HEK293 (cell line): ENCODE results near the gene MYL4.
A peak's percentile ranks its signal among the peaks of the same experiment; 100 is the strongest.

Experiments used
- CTCF ChIA-PET: fragments of 350-600 bp; formaldehyde crosslinking; extraction: SDS; loops from one replicate; lab custom pipeline; 2021; ENCODE audit warnings: antibody characterized with exemption; lab: Yijun Ruan, JAX
- POLR2A ChIA-PET: fragments of 300-600 bp; formaldehyde crosslinking; extraction: SDS; loops from one replicate; lab custom pipeline; 2020; ENCODE audit warnings: antibody characterized with exemption, inconsistent platforms; lab: Yijun Ruan, JAX
- H3K27ac ChIP-seq: fragments of 200-500 bp; sonication (Bioruptor generic); 2 replicates; pipeline ENCODE4 v1.5.1; 2014; ENCODE audit warnings: low read depth, low read length, control low read depth, inconsistent platforms; ENCODE audit errors: extremely low read depth
- H3K36me3 ChIP-seq, 2 experiments: fragments of 200-500 bp in 1 of 2; sonication (Bioruptor generic) in 1 of 2; 1 replicate in 1 of 2; 2 replicates in 1 of 2; pipeline ENCODE4 v1.5.1; 2014 to 2017; ENCODE audit warnings: inconsistent platforms in 2 of 2, low read length in 2 of 2; ENCODE audit not compliant: control insufficient read depth in 2 of 2, insufficient read depth in 1 of 2
- H3K4me1 ChIP-seq: fragments of 200-500 bp; sonication (Bioruptor generic); 2 replicates; pipeline ENCODE4 v1.5.1; 2014; ENCODE audit warnings: mild to moderate bottlenecking, low read length, inconsistent platforms; ENCODE audit not compliant: control insufficient read depth, insufficient read depth
- H3K4me3 ChIP-seq: 2 replicates; pipeline ENCODE4 v1.5.1; 2011; ENCODE audit warnings: low read depth, mild to moderate bottlenecking, control low read depth, low read length, moderate library complexity
- H3K9me3 ChIP-seq: fragments of 200-500 bp; sonication (Bioruptor generic); 2 replicates; pipeline ENCODE4 v1.5.1; 2014; ENCODE audit warnings: low read depth, low read length, inconsistent platforms; ENCODE audit not compliant: control insufficient read depth, insufficient read depth
- GLIS2 ChIP-seq: fragments of 450-650 bp; formaldehyde crosslinking; IDR thresholded peaks from 2 replicates; pipeline ENCODE4 v1.5.1; 2016; ENCODE audit warnings: missing biosample characterization, missing genetic modification characterization
- MYNN ChIP-seq: fragments of 450-650 bp; formaldehyde crosslinking; IDR thresholded peaks from 2 replicates; pipeline ENCODE4 v1.5.1; 2016; ENCODE audit warnings: missing biosample characterization, missing genetic modification characterization, borderline replicate concordance
- OSR2 ChIP-seq: fragments of 450-650 bp; formaldehyde crosslinking; IDR thresholded peaks from 2 replicates; pipeline ENCODE4 v1.5.1; 2016; ENCODE audit warnings: missing biosample characterization, missing genetic modification characterization
- SCRT2 ChIP-seq: fragments of 450-650 bp; formaldehyde crosslinking; IDR thresholded peaks from 2 replicates; pipeline ENCODE4 v1.5.1; 2016; ENCODE audit warnings: missing biosample characterization, missing genetic modification characterization
- SP3 ChIP-seq: fragments of 450-650 bp; formaldehyde crosslinking; IDR thresholded peaks from 2 replicates; pipeline ENCODE4 v1.5.1; 2016; ENCODE audit warnings: missing biosample characterization, missing genetic modification characterization
- YY1 ChIP-seq: fragments of 450-650 bp; formaldehyde crosslinking; IDR thresholded peaks from 2 replicates; pipeline ENCODE4 v1.5.1; 2018; ENCODE audit warnings: missing biosample characterization, missing genetic modification characterization
- ZNF16 ChIP-seq: fragments of 450-650 bp; formaldehyde crosslinking; IDR thresholded peaks from 2 replicates; pipeline ENCODE4 v1.5.1; 2016; ENCODE audit warnings: low read depth, missing biosample characterization, missing genetic modification characterization
- ZNF214 ChIP-seq: fragments of 450-650 bp; formaldehyde crosslinking; IDR thresholded peaks from 2 replicates; pipeline ENCODE4 v1.5.1; 2017; ENCODE audit warnings: missing biosample characterization, mild to moderate bottlenecking, missing genetic modification characterization, borderline replicate concordance
- ZNF24 ChIP-seq: fragments of 450-650 bp; formaldehyde crosslinking; IDR thresholded peaks from 2 replicates; pipeline ENCODE4 v1.5.1; 2016; ENCODE audit warnings: missing biosample characterization, missing genetic modification characterization
- ZNF335 ChIP-seq: fragments of 450-650 bp; formaldehyde crosslinking; conservative IDR thresholded peaks from 2 replicates; pipeline ENCODE4 v1.5.1; 2016; ENCODE audit warnings: missing biosample characterization, missing genetic modification characterization
- ZNF501 ChIP-seq: fragments of 450-650 bp; formaldehyde crosslinking; IDR thresholded peaks from 2 replicates; pipeline ENCODE4 v1.5.1; 2016; ENCODE audit warnings: missing biosample characterization, missing genetic modification characterization
- ZNF561 ChIP-seq: fragments of 450-650 bp; IDR thresholded peaks from 2 replicates; pipeline ENCODE4 v1.5.1; 2018; ENCODE audit warnings: missing biosample characterization, missing genetic modification characterization, borderline replicate concordance
- ZNF664 ChIP-seq: fragments of 450-650 bp; formaldehyde crosslinking; IDR thresholded peaks from 2 replicates; pipeline ENCODE4 v1.5.1; 2016; ENCODE audit warnings: missing biosample characterization, missing genetic modification characterization
- ZNF76 ChIP-seq: fragments of 450-650 bp; formaldehyde crosslinking; IDR thresholded peaks from 2 replicates; pipeline ENCODE4; 2016; ENCODE audit warnings: low read depth, missing biosample characterization, missing genetic modification characterization, borderline replicate concordance
- TF ChIP-seq, protein P1 (sequence below): IDR thresholded peaks from 2 replicates; pipeline ENCODE4 v1.6.1; 2011; ENCODE audit warnings: mild to moderate bottlenecking, low read depth, low read length, borderline replicate concordance
- TF ChIP-seq, protein P2 (sequence below): fragments of 450-650 bp; IDR thresholded peaks from 2 replicates; pipeline ENCODE4 v1.5.1; 2018; ENCODE audit warnings: missing biosample characterization, mild to moderate bottlenecking, missing genetic modification characterization
- TF ChIP-seq, protein P3 (sequence below): fragments of 450-650 bp; formaldehyde crosslinking; IDR thresholded peaks from 2 replicates; pipeline ENCODE4 v1.5.1; 2016; ENCODE audit warnings: missing biosample characterization, missing genetic modification characterization, borderline replicate concordance
- TF ChIP-seq, protein P4 (sequence below): fragments of 450-650 bp; formaldehyde crosslinking; IDR thresholded peaks from 2 replicates; pipeline ENCODE4 v1.5.1; 2016; ENCODE audit warnings: missing biosample characterization, missing genetic modification characterization

MYL4 gene

DNA sequence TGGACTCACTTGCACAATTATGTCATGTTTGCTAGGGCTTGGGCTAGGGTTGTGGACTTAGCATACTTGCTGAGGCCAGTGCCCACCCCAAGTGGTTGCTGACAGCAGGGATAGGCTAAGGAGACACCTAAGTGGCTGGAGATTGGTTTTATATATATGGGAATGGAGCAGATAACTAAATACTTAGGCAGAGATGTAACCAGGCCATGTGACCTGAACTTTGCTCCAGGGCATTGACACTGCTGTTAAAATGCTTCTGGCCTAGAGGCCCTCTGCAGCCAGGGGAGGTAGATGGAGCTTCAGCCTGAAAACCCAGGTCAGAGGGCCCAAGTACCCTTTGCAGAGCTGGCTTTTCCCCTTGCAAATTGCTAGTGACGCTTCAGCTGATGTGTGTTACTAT lies 43.1 kb downstream of the MYL4 start (continued):
- TF ChIP-seq MYNN (tag by site-specific recombination) (no peak), ZNF561 (tag by site-specific recombination) (no peak)

DNA sequence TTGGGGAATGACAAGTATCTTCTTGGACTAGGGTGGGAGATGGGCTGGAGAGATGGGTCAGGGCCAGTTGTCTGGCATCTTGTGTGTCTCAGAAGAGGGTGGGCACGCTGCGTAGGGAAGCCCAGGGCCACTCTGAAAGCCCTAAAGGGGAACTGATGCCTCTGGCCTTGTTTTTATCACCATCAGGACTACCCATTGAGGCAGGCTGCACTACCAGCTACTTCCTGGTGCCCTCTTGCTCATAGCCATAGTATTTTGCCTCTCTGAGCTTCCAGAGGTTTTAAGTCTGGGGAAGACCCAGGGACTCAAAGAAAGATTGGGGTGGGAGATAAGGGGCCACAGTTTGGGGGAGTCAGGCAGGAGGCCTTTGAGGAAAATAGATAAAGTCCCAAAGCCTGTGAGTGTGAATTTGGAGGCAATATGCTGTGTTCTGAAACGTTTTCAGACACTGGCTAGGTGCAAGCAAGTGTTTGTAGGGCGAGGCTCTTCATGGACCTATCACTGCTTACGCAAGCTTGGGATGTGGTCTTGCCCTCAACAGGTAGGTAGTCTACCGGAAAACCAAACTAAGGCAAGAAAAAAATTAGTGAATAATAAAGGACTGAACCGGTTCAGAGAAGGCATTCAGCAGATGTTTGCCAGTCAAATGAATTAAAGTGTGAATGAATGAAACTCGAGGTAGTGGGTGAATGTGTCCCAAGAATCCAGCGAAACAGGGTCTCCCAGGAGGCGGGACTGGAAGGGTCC lies 43.8 kb downstream of the MYL4 start:
- no peaks in the 10 kb centered on the region for H3K36me3 ChIP-seq
- no peak overlapping the region for H3K4me3 ChIP-seq
- no peaks in the 10 kb centered on the region; the same call in 1 of the 2 replicates for H3K4me1 ChIP-seq
- TF ChIP-seq ZNF24 (tag by site-specific recombination) (peak; percentile 38; the same call in 1 of the 2 replicates), SCRT2 (peak; percentile 76), ZNF664 (tag by site-specific recombination) (no peak)
- CTCF ChIA-PET, result interaction anchor here (1.0 to 2.0 kb wide), 5 partner anchors 12 to 53 kb away, joined by 3 to 9 read pairs (median 5); no protein-coding TSS in a partner anchor
- H3K27ac ChIP-seq, result no peak overlapping the region
- no peaks in the 10 kb centered on the region for H3K9me3 ChIP-seq
- POLR2A ChIA-PET, result interaction anchor here (1.0 to 1.3 kb wide), 3 partner anchors 24 to 71 kb away, joined by 3 read pairs; partner anchors contain the start of gene EFCAB13

DNA sequence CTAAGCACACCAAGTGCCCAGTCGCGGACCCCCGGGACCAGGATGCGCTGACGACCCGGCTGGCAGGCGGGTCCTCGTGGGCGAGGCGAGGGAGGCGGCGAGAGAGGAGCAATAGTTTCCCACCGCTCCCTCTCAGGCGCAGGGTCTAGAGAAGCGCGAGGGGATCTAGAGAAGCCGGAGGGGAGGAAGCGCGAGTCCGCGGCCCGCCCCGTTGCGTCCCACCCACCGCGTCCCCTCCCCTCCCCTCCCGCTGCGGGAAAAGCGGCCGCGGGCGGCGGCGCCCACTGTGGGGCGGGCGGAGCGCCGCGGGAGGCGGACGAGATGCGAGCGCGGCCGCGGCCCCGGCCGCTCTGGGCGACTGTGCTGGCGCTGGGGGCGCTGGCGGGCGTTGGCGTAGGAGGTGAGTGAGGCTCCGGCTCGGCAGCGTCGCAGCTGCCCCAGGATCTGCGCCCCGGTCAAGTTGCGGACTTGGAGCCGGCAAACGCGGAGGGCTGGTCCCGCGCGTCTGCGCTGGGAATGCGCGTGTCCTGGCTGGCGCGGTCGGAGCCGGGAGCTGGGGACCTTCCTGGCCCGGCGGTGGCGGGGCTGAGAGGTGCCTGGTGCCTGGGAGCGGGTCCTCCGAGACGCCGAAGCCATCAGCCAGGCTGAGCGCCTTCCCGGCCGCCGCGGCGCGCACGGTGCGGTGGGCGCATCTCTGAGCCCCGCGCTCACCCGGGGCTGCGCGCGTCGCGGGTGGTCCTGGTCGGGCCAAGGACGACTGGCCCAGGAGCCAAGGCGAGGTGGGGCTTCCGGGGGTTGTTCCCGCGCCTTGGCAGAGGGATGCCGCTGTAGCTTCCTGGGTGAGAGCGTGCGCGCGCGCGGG lies 44.6 kb downstream of the MYL4 start, which contains the start of gene ITGB3:
Gene ITGB3 (plus strand): TSS at position 287 of the 862 bp plus-strand sequence. CDS start 35 bp downstream, at position 322.
- ChIA-PET CTCF (interaction anchor here (0.7 to 5.3 kb wide), 2 partner anchors 28 to 62 kb away, joined by 3 to 26 read pairs; no protein-coding TSS in a partner anchor), POLR2A (interaction anchor here (1.0 to 1.3 kb wide), 3 partner anchors 22 to 59 kb away, joined by 3 to 5 read pairs (median 3); no protein-coding TSS in a partner anchor)
- Histone ChIP-seq H3K4me1 (no peaks in the 10 kb centered on the region; the same call in 1 of the 2 replicates), H3K9me3 (no peaks in the 10 kb centered on the region), H3K4me3 (peak within 1 kb of the TSS; percentile 65), H3K27ac (peak within 1 kb of the TSS; percentile 27; the same call in 1 of the 2 replicates), H3K36me3 (no peaks in the 10 kb centered on the region)
- TF ChIP-seq, protein P1, sequence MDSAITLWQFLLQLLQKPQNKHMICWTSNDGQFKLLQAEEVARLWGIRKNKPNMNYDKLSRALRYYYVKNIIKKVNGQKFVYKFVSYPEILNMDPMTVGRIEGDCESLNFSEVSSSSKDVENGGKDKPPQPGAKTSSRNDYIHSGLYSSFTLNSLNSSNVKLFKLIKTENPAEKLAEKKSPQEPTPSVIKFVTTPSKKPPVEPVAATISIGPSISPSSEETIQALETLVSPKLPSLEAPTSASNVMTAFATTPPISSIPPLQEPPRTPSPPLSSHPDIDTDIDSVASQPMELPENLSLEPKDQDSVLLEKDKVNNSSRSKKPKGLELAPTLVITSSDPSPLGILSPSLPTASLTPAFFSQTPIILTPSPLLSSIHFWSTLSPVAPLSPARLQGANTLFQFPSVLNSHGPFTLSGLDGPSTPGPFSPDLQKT, result no peak
- no peak for TF ChIP-seq YY1 (tag by site-specific recombination)
- peak; percentile 60 for TF ChIP-seq GLIS2 (tag by site-specific recombination)
- TF ChIP-seq MYNN (tag by site-specific recombination), result no peak
- TF ChIP-seq, protein P2, sequence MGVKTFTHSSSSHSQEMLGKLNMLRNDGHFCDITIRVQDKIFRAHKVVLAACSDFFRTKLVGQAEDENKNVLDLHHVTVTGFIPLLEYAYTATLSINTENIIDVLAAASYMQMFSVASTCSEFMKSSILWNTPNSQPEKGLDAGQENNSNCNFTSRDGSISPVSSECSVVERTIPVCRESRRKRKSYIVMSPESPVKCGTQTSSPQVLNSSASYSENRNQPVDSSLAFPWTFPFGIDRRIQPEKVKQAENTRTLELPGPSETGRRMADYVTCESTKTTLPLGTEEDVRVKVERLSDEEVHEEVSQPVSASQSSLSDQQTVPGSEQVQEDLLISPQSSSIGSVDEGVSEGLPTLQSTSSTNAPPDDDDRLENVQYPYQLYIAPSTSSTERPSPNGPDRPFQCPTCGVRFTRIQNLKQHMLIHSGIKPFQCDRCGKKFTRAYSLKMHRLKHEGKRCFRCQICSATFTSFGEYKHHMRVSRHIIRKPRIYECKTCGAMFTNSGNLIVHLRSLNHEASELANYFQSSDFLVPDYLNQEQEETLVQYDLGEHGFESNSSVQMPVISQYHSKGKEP (tag by site-specific recombination), result no peak
- no peak for TF ChIP-seq ZNF16 (tag by site-specific recombination)
- TF ChIP-seq SP3 (tag by site-specific recombination), result peak; percentile 60; the same call in 1 of the 2 replicates
- TF ChIP-seq ZNF76 (tag by site-specific recombination), result peak; percentile 71; the same call in 1 of the 2 replicates
- TF ChIP-seq ZNF214 (tag by site-specific recombination), result no peak
- TF ChIP-seq, protein P3, sequence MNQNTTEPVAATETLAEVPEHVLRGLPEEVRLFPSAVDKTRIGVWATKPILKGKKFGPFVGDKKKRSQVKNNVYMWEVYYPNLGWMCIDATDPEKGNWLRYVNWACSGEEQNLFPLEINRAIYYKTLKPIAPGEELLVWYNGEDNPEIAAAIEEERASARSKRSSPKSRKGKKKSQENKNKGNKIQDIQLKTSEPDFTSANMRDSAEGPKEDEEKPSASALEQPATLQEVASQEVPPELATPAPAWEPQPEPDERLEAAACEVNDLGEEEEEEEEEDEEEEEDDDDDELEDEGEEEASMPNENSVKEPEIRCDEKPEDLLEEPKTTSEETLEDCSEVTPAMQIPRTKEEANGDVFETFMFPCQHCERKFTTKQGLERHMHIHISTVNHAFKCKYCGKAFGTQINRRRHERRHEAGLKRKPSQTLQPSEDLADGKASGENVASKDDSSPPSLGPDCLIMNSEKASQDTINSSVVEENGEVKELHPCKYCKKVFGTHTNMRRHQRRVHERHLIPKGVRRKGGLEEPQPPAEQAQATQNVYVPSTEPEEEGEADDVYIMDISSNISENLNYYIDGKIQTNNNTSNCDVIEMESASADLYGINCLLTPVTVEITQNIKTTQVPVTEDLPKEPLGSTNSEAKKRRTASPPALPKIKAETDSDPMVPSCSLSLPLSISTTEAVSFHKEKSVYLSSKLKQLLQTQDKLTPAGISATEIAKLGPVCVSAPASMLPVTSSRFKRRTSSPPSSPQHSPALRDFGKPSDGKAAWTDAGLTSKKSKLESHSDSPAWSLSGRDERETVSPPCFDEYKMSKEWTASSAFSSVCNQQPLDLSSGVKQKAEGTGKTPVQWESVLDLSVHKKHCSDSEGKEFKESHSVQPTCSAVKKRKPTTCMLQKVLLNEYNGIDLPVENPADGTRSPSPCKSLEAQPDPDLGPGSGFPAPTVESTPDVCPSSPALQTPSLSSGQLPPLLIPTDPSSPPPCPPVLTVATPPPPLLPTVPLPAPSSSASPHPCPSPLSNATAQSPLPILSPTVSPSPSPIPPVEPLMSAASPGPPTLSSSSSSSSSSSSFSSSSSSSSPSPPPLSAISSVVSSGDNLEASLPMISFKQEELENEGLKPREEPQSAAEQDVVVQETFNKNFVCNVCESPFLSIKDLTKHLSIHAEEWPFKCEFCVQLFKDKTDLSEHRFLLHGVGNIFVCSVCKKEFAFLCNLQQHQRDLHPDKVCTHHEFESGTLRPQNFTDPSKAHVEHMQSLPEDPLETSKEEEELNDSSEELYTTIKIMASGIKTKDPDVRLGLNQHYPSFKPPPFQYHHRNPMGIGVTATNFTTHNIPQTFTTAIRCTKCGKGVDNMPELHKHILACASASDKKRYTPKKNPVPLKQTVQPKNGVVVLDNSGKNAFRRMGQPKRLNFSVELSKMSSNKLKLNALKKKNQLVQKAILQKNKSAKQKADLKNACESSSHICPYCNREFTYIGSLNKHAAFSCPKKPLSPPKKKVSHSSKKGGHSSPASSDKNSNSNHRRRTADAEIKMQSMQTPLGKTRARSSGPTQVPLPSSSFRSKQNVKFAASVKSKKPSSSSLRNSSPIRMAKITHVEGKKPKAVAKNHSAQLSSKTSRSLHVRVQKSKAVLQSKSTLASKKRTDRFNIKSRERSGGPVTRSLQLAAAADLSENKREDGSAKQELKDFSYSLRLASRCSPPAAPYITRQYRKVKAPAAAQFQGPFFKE (tag by site-specific recombination), result no peak
- no peak for TF ChIP-seq ZNF501 (tag by site-specific recombination)
- 0 out of 2 replicates have a peak, but pooled peaks have one; percentile 62 for TF ChIP-seq ZNF335 (tag by site-specific recombination)
- TF ChIP-seq, protein P4, sequence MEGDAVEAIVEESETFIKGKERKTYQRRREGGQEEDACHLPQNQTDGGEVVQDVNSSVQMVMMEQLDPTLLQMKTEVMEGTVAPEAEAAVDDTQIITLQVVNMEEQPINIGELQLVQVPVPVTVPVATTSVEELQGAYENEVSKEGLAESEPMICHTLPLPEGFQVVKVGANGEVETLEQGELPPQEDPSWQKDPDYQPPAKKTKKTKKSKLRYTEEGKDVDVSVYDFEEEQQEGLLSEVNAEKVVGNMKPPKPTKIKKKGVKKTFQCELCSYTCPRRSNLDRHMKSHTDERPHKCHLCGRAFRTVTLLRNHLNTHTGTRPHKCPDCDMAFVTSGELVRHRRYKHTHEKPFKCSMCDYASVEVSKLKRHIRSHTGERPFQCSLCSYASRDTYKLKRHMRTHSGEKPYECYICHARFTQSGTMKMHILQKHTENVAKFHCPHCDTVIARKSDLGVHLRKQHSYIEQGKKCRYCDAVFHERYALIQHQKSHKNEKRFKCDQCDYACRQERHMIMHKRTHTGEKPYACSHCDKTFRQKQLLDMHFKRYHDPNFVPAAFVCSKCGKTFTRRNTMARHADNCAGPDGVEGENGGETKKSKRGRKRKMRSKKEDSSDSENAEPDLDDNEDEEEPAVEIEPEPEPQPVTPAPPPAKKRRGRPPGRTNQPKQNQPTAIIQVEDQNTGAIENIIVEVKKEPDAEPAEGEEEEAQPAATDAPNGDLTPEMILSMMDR (tag by site-specific recombination), result peak; percentile 63
- TF ChIP-seq OSR2 (tag by site-specific recombination), result peak; percentile 19; the same call in 1 of the 2 replicates
